Neural progenitor cell (in vitro differentiated cells): ENCODE results near the gene TEDC1. TPM values are rescaled to one million over a fixed set of nuclear protein-coding genes. Genes with fewer than 3 reads are reported as not detected.
A peak's percentile ranks its signal among the peaks of the same experiment; 100 is the strongest.

ENCODE experiments used
- DNase-seq: peaks from one replicate; pipeline ENCODE4 v3.0.0-alpha.2; 2016; ENCODE audit warnings: low spot score
- H2AFZ ChIP-seq: fragments of 200-600 bp; sonication (generic); replicated peaks from 2 replicates; pipeline ENCODE4 v1.6.1; 2016; ENCODE audit warnings: antibody characterized with exemption
- H3F3A ChIP-seq: fragments of 200-600 bp; sonication (generic); 2 replicates; pipeline ENCODE4 v1.6.1; 2016; ENCODE audit warnings: antibody characterized with exemption, low read depth
- H3K27ac ChIP-seq: fragments of 200-600 bp; sonication (generic); 2 replicates; pipeline ENCODE4 v1.5.1; 2016; ENCODE audit warnings: mild to moderate bottlenecking
- H3K27me3 ChIP-seq: fragments of 200-600 bp; sonication (generic); 2 replicates; pipeline ENCODE4 v1.6.1; 2016; ENCODE audit warnings: mild to moderate bottlenecking, moderate library complexity
- H3K36me3 ChIP-seq: fragments of 200-600 bp; sonication (generic); 2 replicates; pipeline ENCODE4 v1.5.1; 2016
- H3K4me1 ChIP-seq: fragments of 200-600 bp; sonication (generic); 2 replicates; pipeline ENCODE4 v1.6.1; 2016; ENCODE audit warnings: mixed run types
- H3K4me2 ChIP-seq: fragments of 200-600 bp; sonication (generic); 2 replicates; pipeline ENCODE4 v1.6.1; 2016
- H3K4me3 ChIP-seq: fragments of 200-600 bp; sonication (generic); 2 replicates; pipeline ENCODE4 v1.5.1; 2016
- H3K79me2 ChIP-seq: fragments of 200-600 bp; sonication (generic); 2 replicates; pipeline ENCODE4 v1.6.1; 2016; ENCODE audit warnings: low read depth
- H3K9ac ChIP-seq: fragments of 200-600 bp; sonication (generic); 2 replicates; pipeline ENCODE4 v1.6.1; 2016
- H3K9me3 ChIP-seq: fragments of 200-600 bp; sonication (generic); 2 replicates; pipeline ENCODE4 v1.5.1; 2016; ENCODE audit warnings: low read depth
- H4K20me1 ChIP-seq: fragments of 200-600 bp; sonication (generic); 2 replicates; pipeline ENCODE4 v1.6.1; 2016; ENCODE audit warnings: low read depth
- H3K27ac Mint-ChIP-seq: 3 replicates; pipeline ENCODE4 v1.8.0; 2021; ENCODE audit warnings: mixed read lengths
- H3K27me3 Mint-ChIP-seq: 2 replicates; pipeline ENCODE4 v1.8.0; 2022; ENCODE audit warnings: low read depth, mild to moderate bottlenecking, inconsistent platforms, moderate library complexity, mixed read lengths; ENCODE audit not compliant: insufficient read depth
- H3K36me3 Mint-ChIP-seq: 3 replicates; pipeline ENCODE4 v1.8.0; 2021; ENCODE audit warnings: mixed read lengths
- H3K4me1 Mint-ChIP-seq: 3 replicates; pipeline ENCODE4 v1.8.0; 2021; ENCODE audit warnings: mixed read lengths
- H3K4me3 Mint-ChIP-seq: 3 replicates; pipeline ENCODE4 v1.8.0; 2021; ENCODE audit warnings: mild to moderate bottlenecking, moderate library complexity, mixed read lengths
- H3K9me3 Mint-ChIP-seq: 3 replicates; pipeline ENCODE4 v1.8.0; 2020; ENCODE audit warnings: mixed read lengths
- EZH2 ChIP-seq: fragments of 200-600 bp; sonication (generic); IDR thresholded peaks from 2 replicates; pipeline ENCODE4 v1.6.1; 2017; ENCODE audit warnings: antibody characterized with exemption, mild to moderate bottlenecking, moderate library complexity
- EZH2phosphoT487 ChIP-seq: fragments of 200-600 bp; sonication (generic); IDR thresholded peaks from 2 replicates; pipeline ENCODE4 v1.6.1; 2017; ENCODE audit warnings: antibody characterized with exemption
- total RNA-seq: library from RNA; depleted of rRNA; stranded (reverse); fragments of >200 nt; gene quantifications from 2 replicates; pipeline ENCODE4 v1.2.3, GENCODE V29; 2015; ENCODE audit warnings: low replicate concordance
- TF ChIP-seq, protein P1 (sequence below): fragments of 200-600 bp; sonication (generic); IDR thresholded peaks from 2 replicates; pipeline ENCODE4 v1.5.1; 2017; ENCODE audit warnings: antibody characterized with exemption, mild to moderate bottlenecking

TEDC1 gene
- total RNA-seq, 1 donor from 2014 or later: 3.6 TPM

DNA sequence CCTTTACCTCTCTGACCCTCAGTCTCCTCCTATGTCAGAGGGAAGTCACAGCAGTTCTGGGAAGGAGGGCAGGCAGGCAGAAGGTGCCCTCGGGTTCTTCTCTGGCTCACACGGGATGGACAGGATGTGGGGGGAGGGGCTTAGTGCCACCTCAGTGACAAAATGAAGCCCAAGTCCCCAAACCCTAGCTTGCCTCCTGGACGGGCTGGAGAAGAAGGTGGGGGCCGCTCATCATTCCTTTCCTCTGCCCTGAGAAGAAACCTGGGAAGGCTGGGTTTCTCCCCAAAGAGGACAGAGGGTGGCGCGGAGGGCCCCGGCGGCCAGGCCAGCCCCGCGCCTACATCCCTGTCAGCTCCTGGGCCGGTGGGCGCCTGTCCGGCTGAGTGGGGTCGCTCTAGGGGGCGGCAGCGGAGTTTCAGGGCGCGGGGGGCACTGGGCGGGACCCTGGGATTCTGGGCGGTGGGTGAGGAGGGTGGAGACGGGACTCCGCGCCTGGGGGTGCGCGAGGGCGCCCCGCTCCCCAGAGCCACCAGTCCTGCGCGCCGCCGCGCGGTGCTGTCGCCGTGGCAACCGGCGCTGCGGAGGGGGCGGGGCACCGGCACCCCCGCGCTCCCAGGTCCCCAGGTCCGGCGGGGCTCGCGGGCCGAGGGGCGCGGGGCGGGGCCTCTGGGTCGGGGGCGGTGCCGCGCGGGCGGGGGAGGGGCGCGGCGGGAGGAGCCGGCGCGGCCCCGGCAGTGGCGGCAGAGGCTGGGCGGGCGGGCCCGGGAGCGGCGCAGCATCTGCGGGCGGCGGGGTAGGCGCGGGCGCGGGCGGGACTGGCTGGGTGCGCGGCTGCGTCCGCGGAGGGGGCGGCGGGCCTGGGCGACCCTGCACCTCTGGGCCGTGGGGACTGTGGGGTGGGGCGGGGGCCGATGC is 35.1 kb downstream of the TEDC1 start, which contains the start of gene TMEM121:
Gene TMEM121 (plus strand): TSS at position 723 of the 915 bp plus-strand sequence. CDS start 2,252 bp downstream, outside the sequence.
- no peak within 1 kb of the TSS for H3K27ac Mint-ChIP-seq
- Histone ChIP-seq H3K4me3 (peak within 1 kb of the TSS; percentile 47), H3F3A (no peaks in the 10 kb centered on the region), H3K4me1 (no peaks in the 10 kb centered on the region), H3K4me2 (peak within 1 kb of the TSS; percentile 72), H3K9me3 (no peaks in the 10 kb centered on the region), H4K20me1 (no peaks in the 10 kb centered on the region), H3K27me3 (peaks cover 74% of the 10 kb centered on the region), H3K36me3 (no peaks in the 10 kb centered on the region), H3K27ac (no peak within 1 kb of the TSS), H2AFZ (no peak within 1 kb of the TSS), H3K79me2 (no peaks in the 10 kb centered on the region), H3K9ac (no peak within 1 kb of the TSS)
- no peaks in the 10 kb centered on the region for H3K9me3 Mint-ChIP-seq
- no peaks in the 10 kb centered on the region for H3K36me3 Mint-ChIP-seq
- peaks cover 2% of the 10 kb centered on the region for H3K4me1 Mint-ChIP-seq
- H3K4me3 Mint-ChIP-seq: peak within 1 kb of the TSS; percentile 84
- TF ChIP-seq EZH2phosphoT487 (no peak), EZH2 (no peak)
- TF ChIP-seq, protein P1, sequence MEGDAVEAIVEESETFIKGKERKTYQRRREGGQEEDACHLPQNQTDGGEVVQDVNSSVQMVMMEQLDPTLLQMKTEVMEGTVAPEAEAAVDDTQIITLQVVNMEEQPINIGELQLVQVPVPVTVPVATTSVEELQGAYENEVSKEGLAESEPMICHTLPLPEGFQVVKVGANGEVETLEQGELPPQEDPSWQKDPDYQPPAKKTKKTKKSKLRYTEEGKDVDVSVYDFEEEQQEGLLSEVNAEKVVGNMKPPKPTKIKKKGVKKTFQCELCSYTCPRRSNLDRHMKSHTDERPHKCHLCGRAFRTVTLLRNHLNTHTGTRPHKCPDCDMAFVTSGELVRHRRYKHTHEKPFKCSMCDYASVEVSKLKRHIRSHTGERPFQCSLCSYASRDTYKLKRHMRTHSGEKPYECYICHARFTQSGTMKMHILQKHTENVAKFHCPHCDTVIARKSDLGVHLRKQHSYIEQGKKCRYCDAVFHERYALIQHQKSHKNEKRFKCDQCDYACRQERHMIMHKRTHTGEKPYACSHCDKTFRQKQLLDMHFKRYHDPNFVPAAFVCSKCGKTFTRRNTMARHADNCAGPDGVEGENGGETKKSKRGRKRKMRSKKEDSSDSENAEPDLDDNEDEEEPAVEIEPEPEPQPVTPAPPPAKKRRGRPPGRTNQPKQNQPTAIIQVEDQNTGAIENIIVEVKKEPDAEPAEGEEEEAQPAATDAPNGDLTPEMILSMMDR: no peak
- H3K27me3 Mint-ChIP-seq: peaks cover 11% of the 10 kb centered on the region
- DNase-seq: peak; percentile 69

DNA sequence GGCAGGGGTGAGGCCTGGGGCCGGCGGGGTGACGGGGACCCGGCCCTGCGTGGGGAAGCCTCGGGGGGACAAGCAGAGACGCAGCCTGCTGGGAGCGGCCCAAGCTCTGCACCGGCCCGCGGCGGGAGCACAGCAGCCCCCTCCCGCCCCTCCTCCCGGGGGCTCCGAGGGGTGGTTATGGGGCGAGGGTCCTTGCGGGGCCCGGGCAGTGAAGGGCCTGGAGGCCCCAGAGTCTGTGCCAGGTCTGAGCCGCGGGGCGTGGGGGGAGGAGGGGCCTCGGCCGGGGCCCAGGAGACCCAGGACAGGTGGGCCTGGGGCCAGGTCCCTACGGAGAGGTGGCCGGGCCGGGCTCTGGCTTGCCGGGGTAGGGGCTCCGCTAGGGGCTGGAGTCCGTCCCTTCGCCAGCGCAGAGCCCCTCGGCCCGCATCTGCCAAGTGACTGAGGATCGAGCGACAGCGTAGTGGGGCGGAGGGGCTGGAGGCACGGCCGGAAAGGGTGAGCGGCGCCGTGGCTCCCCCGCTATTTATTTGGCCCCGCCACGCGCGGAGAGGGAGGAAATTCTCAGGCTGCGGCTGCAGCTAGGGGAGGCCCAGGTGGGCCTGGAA is 35.8 kb downstream of the TEDC1 start:
- Histone ChIP-seq H3K4me1 (no peaks in the 10 kb centered on the region), H3K9ac (no peak overlapping the region)
- H3K36me3 Mint-ChIP-seq: no peaks in the 10 kb centered on the region

DNA sequence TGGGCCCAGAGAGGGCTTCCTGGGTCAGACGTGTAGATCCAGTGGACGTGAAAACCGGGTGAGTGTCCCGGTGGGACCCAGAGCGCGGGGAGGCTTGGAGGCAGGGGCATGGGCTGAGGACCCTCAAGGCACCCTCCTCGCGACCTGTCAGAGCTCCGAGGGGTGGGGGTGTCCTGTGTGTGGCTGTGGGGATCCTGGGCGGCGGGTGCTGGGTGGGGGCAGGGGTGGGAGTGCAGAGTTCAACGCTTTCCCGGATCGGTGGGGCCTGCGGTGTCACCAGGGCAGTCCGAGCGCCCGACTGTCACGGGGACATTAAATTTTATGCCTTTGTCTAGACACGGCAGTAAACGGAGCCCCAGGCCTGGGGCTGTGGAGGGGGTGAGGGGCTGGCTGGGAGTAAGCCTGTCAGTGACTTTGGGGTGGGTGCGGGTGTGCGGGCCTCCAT is 36.4 kb downstream of the TEDC1 start:
- no peaks in the 10 kb centered on the region for H3K36me3 ChIP-seq
- no peak for TF ChIP-seq EZH2phosphoT487
- no peak for TF ChIP-seq EZH2
- TF ChIP-seq, protein P1: no peak
- Mint-ChIP-seq H3K27ac (no peak overlapping the region), H3K4me3 (peak overlapping the region; percentile 81), H3K4me1 (peaks cover 2% of the 10 kb centered on the region), H3K36me3 (no peaks in the 10 kb centered on the region), H3K27me3 (peaks cover 6% of the 10 kb centered on the region), H3K9me3 (no peaks in the 10 kb centered on the region)
- no peak overlapping the region for H3K27ac ChIP-seq
- H4K20me1 ChIP-seq: no peaks in the 10 kb centered on the region
- H3K4me3 ChIP-seq: peak overlapping the region; percentile 45
- H3K9me3 ChIP-seq: no peaks in the 10 kb centered on the region
- no peaks in the 10 kb centered on the region for H3F3A ChIP-seq
- H3K4me1 ChIP-seq: no peaks in the 10 kb centered on the region
- H3K79me2 ChIP-seq: no peaks in the 10 kb centered on the region
- no peak overlapping the region for H3K9ac ChIP-seq
- peaks cover 65% of the 10 kb centered on the region for H3K27me3 ChIP-seq
- H2AFZ ChIP-seq: no peak overlapping the region
- peak overlapping the region; percentile 72 for H3K4me2 ChIP-seq
- no peak for DNase-seq

More for the DNA sequence above, 35.8 kb downstream of the TEDC1 start:
- Histone ChIP-seq H3F3A (no peaks in the 10 kb centered on the region), H3K36me3 (no peaks in the 10 kb centered on the region), H3K4me2 (peak overlapping the region; percentile 72), H2AFZ (no peak overlapping the region), H3K4me3 (peak overlapping the region; percentile 45), H3K27ac (no peak overlapping the region), H3K79me2 (no peaks in the 10 kb centered on the region), H4K20me1 (no peaks in the 10 kb centered on the region), H3K9me3 (no peaks in the 10 kb centered on the region), H3K27me3 (peaks cover 71% of the 10 kb centered on the region)
- peaks cover 2% of the 10 kb centered on the region for H3K4me1 Mint-ChIP-seq
- H3K9me3 Mint-ChIP-seq: no peaks in the 10 kb centered on the region
- peak overlapping the region; percentile 81 for H3K4me3 Mint-ChIP-seq
- H3K27ac Mint-ChIP-seq: no peak overlapping the region
- TF ChIP-seq EZH2phosphoT487 (no peak), EZH2 (no peak)
- TF ChIP-seq, protein P1: no peak
- peaks cover 10% of the 10 kb centered on the region for H3K27me3 Mint-ChIP-seq
- DNase-seq: peak; percentile 22
